ENCODE results near the gene WBP1L. TPM values are rescaled to one million over a fixed set of nuclear protein-coding genes. Genes with fewer than 3 reads are reported as not detected.
"Not testable (repeated sequence)": the region's sequence is repeated elsewhere in the genome, so short reads cannot be mapped to it uniquely, and the experiment has no call there.

WBP1L gene
- total RNA-seq, 1 donor from 2014 or later, result 26.1 TPM

GRCh38 chr10:102758240-102758932 lies 14.6 kb downstream of the WBP1L start:
- H3K4me3 ChIP-seq (ENCODE audit: low read depth, low read length), result no peak overlapping the region
- no peak for FAIRE-seq
- TF ChIP-seq, protein P1, sequence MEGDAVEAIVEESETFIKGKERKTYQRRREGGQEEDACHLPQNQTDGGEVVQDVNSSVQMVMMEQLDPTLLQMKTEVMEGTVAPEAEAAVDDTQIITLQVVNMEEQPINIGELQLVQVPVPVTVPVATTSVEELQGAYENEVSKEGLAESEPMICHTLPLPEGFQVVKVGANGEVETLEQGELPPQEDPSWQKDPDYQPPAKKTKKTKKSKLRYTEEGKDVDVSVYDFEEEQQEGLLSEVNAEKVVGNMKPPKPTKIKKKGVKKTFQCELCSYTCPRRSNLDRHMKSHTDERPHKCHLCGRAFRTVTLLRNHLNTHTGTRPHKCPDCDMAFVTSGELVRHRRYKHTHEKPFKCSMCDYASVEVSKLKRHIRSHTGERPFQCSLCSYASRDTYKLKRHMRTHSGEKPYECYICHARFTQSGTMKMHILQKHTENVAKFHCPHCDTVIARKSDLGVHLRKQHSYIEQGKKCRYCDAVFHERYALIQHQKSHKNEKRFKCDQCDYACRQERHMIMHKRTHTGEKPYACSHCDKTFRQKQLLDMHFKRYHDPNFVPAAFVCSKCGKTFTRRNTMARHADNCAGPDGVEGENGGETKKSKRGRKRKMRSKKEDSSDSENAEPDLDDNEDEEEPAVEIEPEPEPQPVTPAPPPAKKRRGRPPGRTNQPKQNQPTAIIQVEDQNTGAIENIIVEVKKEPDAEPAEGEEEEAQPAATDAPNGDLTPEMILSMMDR (IDR thresholded peaks at IDR 0.05; ENCODE audit: insufficient read depth, low read length, severe bottlenecking), result no peak
- H3K27me3 ChIP-seq (ENCODE audit: control insufficient read depth, insufficient read depth, low read length), result no peaks in the 10 kb centered on the region
- no peak for DNase-seq (ENCODE audit: low read depth)
- peaks cover 2% of the 10 kb centered on the region for H3K36me3 ChIP-seq (ENCODE audit: control insufficient read depth, insufficient read depth, low read length)

DNA sequence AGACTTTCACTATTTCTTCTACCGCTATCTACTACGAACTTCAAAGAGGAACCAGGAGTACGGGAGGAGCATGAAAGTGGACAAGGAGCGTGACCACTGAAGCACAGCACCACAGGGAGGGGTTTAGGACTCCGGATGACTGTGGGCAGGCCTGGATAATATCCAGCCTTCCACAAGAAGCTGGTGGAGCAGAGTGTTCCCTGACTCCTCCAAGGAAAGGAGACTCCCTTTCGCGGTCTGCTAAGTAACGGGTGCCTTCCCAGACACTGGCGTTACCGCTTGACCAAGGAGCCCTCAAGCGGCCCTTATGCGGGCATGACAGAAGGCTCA lies 15.2 kb downstream of the WBP1L start:
- H3K27me3 ChIP-seq (ENCODE audit: control insufficient read depth, insufficient read depth, low read length); H3K4me3 ChIP-seq (ENCODE audit: low read depth, low read length); FAIRE-seq; DNase-seq (ENCODE audit: low read depth); H3K36me3 ChIP-seq (ENCODE audit: control insufficient read depth, insufficient read depth, low read length): not testable (repeated sequence)

GRCh38 chr10:102759497-102760210 lies 15.9 kb downstream of the WBP1L start:
- Histone ChIP-seq H3K36me3 (ENCODE audit: control insufficient read depth, insufficient read depth, low read length) (peaks cover 2% of the 10 kb centered on the region), H3K4me3 (ENCODE audit: low read depth, low read length) (no peak overlapping the region), H3K27me3 (ENCODE audit: control insufficient read depth, insufficient read depth, low read length) (no peaks in the 10 kb centered on the region)
- DNase-seq (ENCODE audit: low read depth) (no peak), FAIRE-seq (no peak)
- TF ChIP-seq, protein P1 (IDR thresholded peaks at IDR 0.05; ENCODE audit: insufficient read depth, low read length, severe bottlenecking), result no peak

DNA sequence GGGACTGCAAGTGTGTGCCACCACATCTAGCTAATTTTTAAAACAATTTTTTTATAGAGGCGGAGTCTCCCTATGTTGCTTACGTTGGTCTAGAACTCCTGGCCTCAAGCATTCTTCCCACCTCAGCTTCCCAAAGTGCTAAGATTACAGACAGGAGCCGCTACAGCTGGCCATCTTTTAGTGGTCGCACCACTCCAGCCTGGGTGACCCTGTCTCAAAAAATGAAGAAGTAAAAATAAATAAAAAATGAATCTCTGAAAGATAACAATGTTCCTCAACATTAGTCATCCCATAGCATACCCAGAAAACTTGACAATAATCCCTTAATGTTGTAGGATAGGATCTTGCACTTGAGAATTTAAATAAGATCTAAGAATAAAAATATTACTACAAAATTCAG lies 18.2 kb downstream of the WBP1L start:
- H3K4me3 ChIP-seq (ENCODE audit: low read depth, low read length), result no peak overlapping the region
- TF ChIP-seq, protein P1 (IDR thresholded peaks at IDR 0.05; ENCODE audit: insufficient read depth, low read length, severe bottlenecking), result no peak
- H3K27me3 ChIP-seq (ENCODE audit: control insufficient read depth, insufficient read depth, low read length), result no peaks in the 10 kb centered on the region
- DNase-seq (ENCODE audit: low read depth) (no peak), FAIRE-seq (no peak)
- peaks cover 2% of the 10 kb centered on the region for H3K36me3 ChIP-seq (ENCODE audit: control insufficient read depth, insufficient read depth, low read length)

DNA sequence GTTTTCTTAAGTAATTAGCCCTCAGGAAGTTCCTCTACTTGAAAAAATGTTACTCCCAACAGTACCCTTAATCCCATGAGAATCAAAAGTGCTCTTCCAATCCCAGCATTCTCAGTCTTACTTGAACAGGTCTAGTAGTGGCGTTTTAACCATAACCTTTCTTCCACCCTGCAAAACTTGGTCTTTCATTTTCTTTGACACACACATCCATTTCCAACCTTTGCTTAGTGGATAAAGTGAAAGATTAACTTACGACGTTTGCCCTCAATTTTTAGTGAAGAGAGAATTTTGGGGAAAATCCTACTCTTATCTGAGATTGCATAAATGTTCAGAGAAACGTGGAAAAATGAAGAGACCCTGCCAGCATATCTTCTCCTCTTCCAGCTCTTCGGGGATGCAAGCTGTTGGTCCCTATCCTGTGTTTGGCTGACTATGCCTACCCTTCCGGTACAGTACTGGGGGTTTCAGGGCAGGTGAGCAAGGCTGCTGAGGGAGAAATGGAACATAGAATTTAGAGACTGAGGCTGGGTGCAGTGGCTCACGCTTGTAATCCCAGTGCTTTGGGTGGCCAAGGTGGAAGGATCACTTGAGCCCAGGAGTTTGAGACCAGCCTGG lies 18.8 kb downstream of the WBP1L start:
- TF ChIP-seq, protein P1 (IDR thresholded peaks at IDR 0.05; ENCODE audit: insufficient read depth, low read length, severe bottlenecking), result no peak
- Histone ChIP-seq H3K27me3 (ENCODE audit: control insufficient read depth, insufficient read depth, low read length) (no peaks in the 10 kb centered on the region), H3K4me3 (ENCODE audit: low read depth, low read length) (no peak overlapping the region), H3K36me3 (ENCODE audit: control insufficient read depth, insufficient read depth, low read length) (peaks cover 2% of the 10 kb centered on the region)
- no peak for DNase-seq (ENCODE audit: low read depth)
- FAIRE-seq, result no peak

- TF ChIP-seq, protein P1 (IDR thresholded peaks at IDR 0.05; ENCODE audit: insufficient read depth, low read length, severe bottlenecking), result no peak
- FAIRE-seq, result no peak
- H3K27me3 ChIP-seq (ENCODE audit: control insufficient read depth, insufficient read depth, low read length), result no peaks in the 10 kb centered on the region
- no peak overlapping the region for H3K4me3 ChIP-seq (ENCODE audit: low read depth, low read length)
- H3K36me3 ChIP-seq (ENCODE audit: control insufficient read depth, insufficient read depth, low read length), result peaks cover 2% of the 10 kb centered on the region
- no peak for DNase-seq (ENCODE audit: low read depth)
Measured at GRCh38 chr10:102763037-102763607, 19.4 kb downstream of the WBP1L start.
